ENCODE data around the gene OCSTAMP.
A peak's percentile ranks its signal among the peaks of the same experiment; 100 is the strongest.

The OCSTAMP gene

GRCh38 chr20:46552460-46553420 is 2.3 kb upstream of the OCSTAMP start:
- peak; percentile 92 for DNase-seq
- peak overlapping the region; percentile 62 for H3K4me2 ChIP-seq (ENCODE audit: low read depth, low read length)
- H3K27ac ChIP-seq (ENCODE audit: low read length) = peak overlapping the region; percentile 92
- H3K9me2 ChIP-seq (replicated peaks; ENCODE audit: insufficient read depth, low read length) = no peaks in the 10 kb centered on the region
- TF ChIP-seq CTCF (IDR thresholded peaks at IDR 0.05; ENCODE audit: low read length) (no peak), EZH2phosphoT487 (IDR thresholded peaks at IDR 0.05; ENCODE audit: low read length) (no peak), EZH2 (optimal IDR thresholded peaks at IDR 0.05; ENCODE audit: low read depth, low read length) (no peak)
- H3K79me2 ChIP-seq (ENCODE audit: low read length) = no peaks in the 10 kb centered on the region
- H3K9ac ChIP-seq (ENCODE audit: low read length) = peak overlapping the region; percentile 55
- no peaks in the 10 kb centered on the region for H3K9me3 ChIP-seq (replicated peaks; ENCODE audit: insufficient read depth, low read length)
- peak overlapping the region; percentile 12; the same call in 1 of the 2 replicates for H3K4me3 ChIP-seq (ENCODE audit: low read length)
- peaks cover 52% of the 10 kb centered on the region for H3F3A ChIP-seq (ENCODE audit: insufficient read depth, low read length)
- no peaks in the 10 kb centered on the region for H3K36me3 ChIP-seq (replicated peaks; ENCODE audit: insufficient read depth, low read length)
- H3K27me3 ChIP-seq (replicated peaks; ENCODE audit: insufficient read depth, low read length) = no peaks in the 10 kb centered on the region
- peak overlapping the region; percentile 9; the same call in 1 of the 2 replicates for H2AFZ ChIP-seq (ENCODE audit: low read length)
- H3K4me1 ChIP-seq (ENCODE audit: low read length) = peaks cover 93% of the 10 kb centered on the region
- no peaks in the 10 kb centered on the region for H4K20me1 ChIP-seq (ENCODE audit: insufficient read depth, low read length)

- Histone ChIP-seq H3K4me2 (ENCODE audit: low read depth, low read length) (peak overlapping the region; percentile 62; the same call in 1 of the 2 replicates), H3K79me2 (ENCODE audit: low read length) (no peaks in the 10 kb centered on the region), H3K9ac (ENCODE audit: low read length) (no peak overlapping the region; the same call in 1 of the 2 replicates), H3K27me3 (replicated peaks; ENCODE audit: insufficient read depth, low read length) (no peaks in the 10 kb centered on the region), H2AFZ (ENCODE audit: low read length) (no peak overlapping the region), H3K36me3 (replicated peaks; ENCODE audit: insufficient read depth, low read length) (no peaks in the 10 kb centered on the region), H3K4me1 (ENCODE audit: low read length) (peaks cover 93% of the 10 kb centered on the region), H4K20me1 (ENCODE audit: insufficient read depth, low read length) (no peaks in the 10 kb centered on the region), H3K9me2 (replicated peaks; ENCODE audit: insufficient read depth, low read length) (no peaks in the 10 kb centered on the region), H3K9me3 (replicated peaks; ENCODE audit: insufficient read depth, low read length) (no peaks in the 10 kb centered on the region), H3K27ac (ENCODE audit: low read length) (peak overlapping the region; percentile 92; the same call in 1 of the 2 replicates), H3K4me3 (ENCODE audit: low read length) (no peak overlapping the region), H3F3A (ENCODE audit: insufficient read depth, low read length) (peaks cover 50% of the 10 kb centered on the region)
- DNase-seq = no peak
- TF ChIP-seq EZH2 (optimal IDR thresholded peaks at IDR 0.05; ENCODE audit: low read depth, low read length) = no peak
- no peak for TF ChIP-seq CTCF (IDR thresholded peaks at IDR 0.05; ENCODE audit: low read length)
- TF ChIP-seq EZH2phosphoT487 (IDR thresholded peaks at IDR 0.05; ENCODE audit: low read length) = no peak
Measured at GRCh38 chr20:46551522-46552381, 1.3 kb upstream of the OCSTAMP start.

GRCh38 chr20:46549188-46549972 is 1.1 kb downstream of the OCSTAMP start:
- Histone ChIP-seq H3K79me2 (ENCODE audit: low read length) (no peaks in the 10 kb centered on the region), H3K36me3 (replicated peaks; ENCODE audit: insufficient read depth, low read length) (no peaks in the 10 kb centered on the region), H3F3A (ENCODE audit: insufficient read depth, low read length) (peaks cover 52% of the 10 kb centered on the region), H3K9me2 (replicated peaks; ENCODE audit: insufficient read depth, low read length) (no peaks in the 10 kb centered on the region), H3K27me3 (replicated peaks; ENCODE audit: insufficient read depth, low read length) (no peaks in the 10 kb centered on the region), H2AFZ (ENCODE audit: low read length) (peak overlapping the region; percentile 39; the same call in 1 of the 2 replicates), H3K27ac (ENCODE audit: low read length) (peak overlapping the region; percentile 34; the same call in 1 of the 2 replicates), H3K4me2 (ENCODE audit: low read depth, low read length) (0 out of 2 replicates have a peak overlapping the region, but pooled peaks have one; percentile 18), H3K4me3 (ENCODE audit: low read length) (no peak overlapping the region), H3K9me3 (replicated peaks; ENCODE audit: insufficient read depth, low read length) (no peaks in the 10 kb centered on the region), H4K20me1 (ENCODE audit: insufficient read depth, low read length) (no peaks in the 10 kb centered on the region), H3K4me1 (ENCODE audit: low read length) (peaks cover 92% of the 10 kb centered on the region), H3K9ac (ENCODE audit: low read length) (no peak overlapping the region)
- DNase-seq = peak; percentile 64
- peak; percentile 63 for TF ChIP-seq CTCF (IDR thresholded peaks at IDR 0.05; ENCODE audit: low read length)
- no peak for TF ChIP-seq EZH2 (optimal IDR thresholded peaks at IDR 0.05; ENCODE audit: low read depth, low read length)

All from MM.1S (cell line).